PC-3 (cell line): Measurements from ENCODE around the gene SMIM36. TPM values are rescaled to one million over a fixed set of nuclear protein-coding genes. Genes with fewer than 3 reads are reported as not detected.

Experiments
- ATAC-seq: fragments of 200-7000 bp; cut with Tn5 transposase; 2 replicates; pipeline ENCODE4 v1.9.1; 2020; ENCODE audit warnings: mild to moderate bottlenecking, moderate library complexity
- BruUV-seq: library from RNA; stranded (reverse); fragments of 400-500 nt; replicated peaks from 2 replicates; lab custom pipeline; 2021; lab: Mats Ljungman, UMichigan
- CTCF ChIA-PET: fragments of 300-600 bp; sonication (Branson Sonifier 250); formaldehyde crosslinking; loops from one replicate; lab custom pipeline; 2022; ENCODE audit warnings: antibody characterized with exemption; lab: Charles Lee
- POLR2A ChIA-PET: fragments of 300-600 bp; sonication (Branson Sonifier 250); formaldehyde crosslinking; loops from one replicate; lab custom pipeline; 2022; ENCODE audit warnings: antibody characterized with exemption; ENCODE audit not compliant: unreplicated experiment; lab: Charles Lee
- DNase-seq: peaks from one replicate; pipeline ENCODE4 v3.0.0-alpha.2; 2015
- H2AFZ ChIP-seq: fragments of 300-600 bp; sonication (generic); 2 replicates; pipeline ENCODE4 v1.6.0; 2016; ENCODE audit warnings: antibody characterized with exemption, low read length
- H3F3A ChIP-seq: fragments of 300-600 bp; sonication (generic); one replicate; pipeline ENCODE4 v1.6.0; 2017; ENCODE audit warnings: antibody characterized with exemption, low read length, control low read depth, mild to moderate bottlenecking; ENCODE audit not compliant: unreplicated experiment
- H3K27ac ChIP-seq: fragments of 300-600 bp; sonication (generic); 2 replicates; pipeline ENCODE4 v1.5.1; 2016; ENCODE audit warnings: mild to moderate bottlenecking, low read length
- H3K27me3 ChIP-seq: fragments of 300-600 bp; sonication (generic); 2 replicates; pipeline ENCODE4 v1.6.1; 2016; ENCODE audit warnings: low read length, mixed read lengths
- H3K36me3 ChIP-seq: fragments of 300-600 bp; sonication (generic); 2 replicates; pipeline ENCODE4 v1.6.1; 2016; ENCODE audit warnings: low read depth, mixed run types, low read length, mixed read lengths
- H3K4me1 ChIP-seq: fragments of 300-600 bp; sonication (generic); 2 replicates; pipeline ENCODE4 v1.5.1; 2016; ENCODE audit warnings: low read length; ENCODE audit not compliant: insufficient read depth
- H3K4me2 ChIP-seq: fragments of 300-600 bp; sonication (generic); 2 replicates; pipeline ENCODE4 v1.6.0; 2016; ENCODE audit warnings: low read length
- H3K4me3 ChIP-seq: fragments of 300-600 bp; sonication (generic); 2 replicates; pipeline ENCODE4 v1.5.1; 2016; ENCODE audit warnings: mild to moderate bottlenecking, low read length, mixed read lengths
- H3K79me2 ChIP-seq: fragments of 300-600 bp; sonication (generic); 2 replicates; pipeline ENCODE4 v1.6.1; 2017; ENCODE audit warnings: low read length, mixed read lengths
- H3K9ac ChIP-seq: fragments of 300-600 bp; sonication (generic); 2 replicates; pipeline ENCODE4 v1.6.0; 2016; ENCODE audit warnings: mild to moderate bottlenecking, low read length
- H3K9me2 ChIP-seq: fragments of 300-600 bp; sonication (generic); replicated peaks from 2 replicates; pipeline ENCODE4 v1.6.1; 2016; ENCODE audit warnings: mixed run types, low read length, mixed read lengths
- H3K9me3 ChIP-seq: fragments of 300-600 bp; sonication (generic); 2 replicates; pipeline ENCODE4 v1.6.1; 2016; ENCODE audit warnings: low read length, mixed read lengths
- H4K20me1 ChIP-seq: fragments of 300-600 bp; sonication (generic); 2 replicates; pipeline ENCODE4 v1.6.1; 2016; ENCODE audit warnings: low read length, mixed read lengths
- EZH2 ChIP-seq: fragments of 300-600 bp; sonication (generic); IDR thresholded peaks from one replicate; pipeline ENCODE4 v1.6.1; 2017; ENCODE audit warnings: antibody characterized with exemption, mild to moderate bottlenecking, low read length; ENCODE audit not compliant: unreplicated experiment
- EZH2phosphoT487 ChIP-seq: fragments of 300-600 bp; sonication (generic); IDR thresholded peaks from 2 replicates; pipeline ENCODE4 v1.6.1; 2018; ENCODE audit warnings: mild to moderate bottlenecking, antibody characterized with exemption, low read length, borderline replicate concordance
- intact Hi-C: fragments of 100-400 bp; cut with micrococcal nuclease; formaldehyde crosslinking; loops from 2 replicates; pipeline ENCODE4 v1.9.0; 2023
- total RNA-seq: library from RNA; depleted of rRNA; stranded (reverse); fragments of >200 nt; gene quantifications from 2 replicates; pipeline ENCODE4 v1.2.3, GENCODE V29; 2014
- TF ChIP-seq, protein P1 (sequence below): fragments of 300-600 bp; sonication (generic); conservative IDR thresholded peaks from 2 replicates; pipeline ENCODE4 v1.5.1; 2017; ENCODE audit warnings: antibody characterized with exemption, low read depth, mild to moderate bottlenecking, low read length

The SMIM36 gene
- total RNA-seq, 1 experiment from 2014 or later, result not detected

DNA sequence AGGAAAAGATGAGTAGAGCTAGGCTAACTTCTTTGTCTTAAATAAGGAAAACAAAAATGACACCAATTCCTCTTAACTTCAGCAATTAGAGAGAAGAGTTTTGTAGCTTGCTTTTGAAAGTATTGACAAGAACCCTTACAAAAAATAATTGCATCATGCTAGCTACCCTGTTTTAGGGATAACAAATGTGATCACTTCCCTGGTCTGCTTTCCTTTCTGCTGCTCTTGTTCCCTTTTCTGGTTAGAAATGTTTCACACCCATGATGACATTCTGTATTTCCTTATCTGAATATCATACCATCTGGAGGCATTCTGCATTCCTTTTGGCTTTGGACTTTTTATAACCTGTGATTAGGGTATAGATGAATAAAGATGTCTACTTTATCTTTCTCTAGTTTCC is 9.9 kb upstream of the SMIM36 start:
- Histone ChIP-seq H3K27me3 (peaks cover 60% of the 10 kb centered on the region), H3K4me1 (no peaks in the 10 kb centered on the region), H2AFZ (no peak overlapping the region), H4K20me1 (no peaks in the 10 kb centered on the region), H3K9me3 (no peaks in the 10 kb centered on the region), H3F3A (no peaks in the 10 kb centered on the region), H3K79me2 (no peaks in the 10 kb centered on the region), H3K4me2 (no peak overlapping the region), H3K9ac (no peak overlapping the region), H3K36me3 (no peaks in the 10 kb centered on the region), H3K9me2 (no peaks in the 10 kb centered on the region), H3K27ac (no peak overlapping the region), H3K4me3 (no peak overlapping the region)
- no TSS peak for BruUV-seq
- TF ChIP-seq, protein P1, sequence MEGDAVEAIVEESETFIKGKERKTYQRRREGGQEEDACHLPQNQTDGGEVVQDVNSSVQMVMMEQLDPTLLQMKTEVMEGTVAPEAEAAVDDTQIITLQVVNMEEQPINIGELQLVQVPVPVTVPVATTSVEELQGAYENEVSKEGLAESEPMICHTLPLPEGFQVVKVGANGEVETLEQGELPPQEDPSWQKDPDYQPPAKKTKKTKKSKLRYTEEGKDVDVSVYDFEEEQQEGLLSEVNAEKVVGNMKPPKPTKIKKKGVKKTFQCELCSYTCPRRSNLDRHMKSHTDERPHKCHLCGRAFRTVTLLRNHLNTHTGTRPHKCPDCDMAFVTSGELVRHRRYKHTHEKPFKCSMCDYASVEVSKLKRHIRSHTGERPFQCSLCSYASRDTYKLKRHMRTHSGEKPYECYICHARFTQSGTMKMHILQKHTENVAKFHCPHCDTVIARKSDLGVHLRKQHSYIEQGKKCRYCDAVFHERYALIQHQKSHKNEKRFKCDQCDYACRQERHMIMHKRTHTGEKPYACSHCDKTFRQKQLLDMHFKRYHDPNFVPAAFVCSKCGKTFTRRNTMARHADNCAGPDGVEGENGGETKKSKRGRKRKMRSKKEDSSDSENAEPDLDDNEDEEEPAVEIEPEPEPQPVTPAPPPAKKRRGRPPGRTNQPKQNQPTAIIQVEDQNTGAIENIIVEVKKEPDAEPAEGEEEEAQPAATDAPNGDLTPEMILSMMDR, result no peak
- TF ChIP-seq EZH2phosphoT487 (no peak), EZH2 (no peak)
- DNase-seq, result no peak
- intact Hi-C loops, result no loop called here
- CTCF ChIA-PET, result no interaction called here
- POLR2A ChIA-PET, result no interaction called here
- ATAC-seq, result no peak

- no peaks in the 10 kb centered on the region for H3K79me2 ChIP-seq
- no peaks in the 10 kb centered on the region for H3K36me3 ChIP-seq
- DNase-seq, result peak; percentile 34
- no peak for ATAC-seq
- TF ChIP-seq, protein P1, result no peak
- TF ChIP-seq EZH2 (no peak), EZH2phosphoT487 (no peak)
- H3K9me2 ChIP-seq, result no peaks in the 10 kb centered on the region
- no TSS peak for BruUV-seq
- H2AFZ ChIP-seq, result no peak overlapping the region
- H3K4me2 ChIP-seq, result no peak overlapping the region
- H3F3A ChIP-seq, result no peaks in the 10 kb centered on the region
- H4K20me1 ChIP-seq, result no peaks in the 10 kb centered on the region
- H3K9ac ChIP-seq, result no peak overlapping the region
- CTCF ChIA-PET, result no interaction called here
- no peak overlapping the region for H3K4me3 ChIP-seq
- peaks cover 60% of the 10 kb centered on the region for H3K27me3 ChIP-seq
- no peak overlapping the region for H3K27ac ChIP-seq
- no peaks in the 10 kb centered on the region for H3K4me1 ChIP-seq
- intact Hi-C loops, result no loop called here
- no peaks in the 10 kb centered on the region for H3K9me3 ChIP-seq
- POLR2A ChIA-PET, result no interaction called here
Observed at GRCh38 chr17:55520402-55520801, 9.2 kb upstream of the SMIM36 start.

- no peak for TF ChIP-seq EZH2
- TF ChIP-seq, protein P1, result no peak
- no peak for TF ChIP-seq EZH2phosphoT487
- ChIA-PET POLR2A (no interaction called here), CTCF (no interaction called here)
- no peaks in the 10 kb centered on the region for H3K9me2 ChIP-seq
- intact Hi-C loops, result loop anchor here (5.0 to 10.0 kb wide), 2 partner anchors 284 to 466 kb away; no protein-coding TSS in a partner anchor
- no peaks in the 10 kb centered on the region for H3K4me1 ChIP-seq
- no peak overlapping the region for H3K27ac ChIP-seq
- ATAC-seq, result no peak
- H3F3A ChIP-seq, result no peaks in the 10 kb centered on the region
- no peak overlapping the region for H3K9ac ChIP-seq
- no peak overlapping the region for H3K4me3 ChIP-seq
- peaks cover 48% of the 10 kb centered on the region for H3K27me3 ChIP-seq
- BruUV-seq, result no TSS peak
- H3K36me3 ChIP-seq, result no peaks in the 10 kb centered on the region
- DNase-seq, result no peak
- H3K4me2 ChIP-seq, result no peak overlapping the region
- no peaks in the 10 kb centered on the region for H3K79me2 ChIP-seq
- no peaks in the 10 kb centered on the region for H3K9me3 ChIP-seq
- no peak overlapping the region for H2AFZ ChIP-seq
- no peaks in the 10 kb centered on the region for H4K20me1 ChIP-seq
Observed at GRCh38 chr17:55518510-55518909, 7.3 kb upstream of the SMIM36 start.
